GM21423 (cell line): ENCODE data around the gene UACA.
A peak's percentile ranks its signal among the peaks of the same experiment; 100 is the strongest.
"Not testable (repeated sequence)": the region's sequence is repeated elsewhere in the genome, so short reads cannot be mapped to it uniquely, and the experiment has no call there.

Experiments
- ATAC-seq: cut with Tn5 transposase; IDR thresholded peaks from one replicate; pipeline ENCODE4 v1.9.1; 2021; ENCODE audit warnings: mild to moderate bottlenecking, moderate library complexity; ENCODE audit not compliant: unreplicated experiment

Gene UACA

GRCh38 chr15:70672081-70672480 lies 91.3 kb downstream of the UACA start:
- no peak for ATAC-seq

- no peak for ATAC-seq
These were observed 92.7 kb downstream of the UACA start for GRCh38 chr15:70670680-70671079.

- ATAC-seq, result no peak
These were observed 93.2 kb downstream of the UACA start for GRCh38 chr15:70669966-70670658.

- peak; percentile 72 for ATAC-seq
These were observed 94.3 kb downstream of the UACA start for GRCh38 chr15:70669006-70669602.

GRCh38 chr15:70665599-70665998 lies 97.8 kb downstream of the UACA start:
- ATAC-seq, result no peak

GRCh38 chr15:70664494-70664893 lies 98.9 kb downstream of the UACA start:
- ATAC-seq, result no peak

GRCh38 chr15:70663069-70663468 lies 100.3 kb downstream of the UACA start:
- ATAC-seq, result not testable (repeated sequence)

GRCh38 chr15:70659662-70660061 lies 103.7 kb downstream of the UACA start:
- no peak for ATAC-seq

GRCh38 chr15:70658641-70659040 lies 104.7 kb downstream of the UACA start:
- ATAC-seq, result no peak

GRCh38 chr15:70653426-70653825 lies 109.9 kb downstream of the UACA start:
- ATAC-seq, result no peak

GRCh38 chr15:70652341-70652740 lies 111.0 kb downstream of the UACA start:
- ATAC-seq, result no peak

GRCh38 chr15:70651303-70651845 lies 112.0 kb downstream of the UACA start:
- no peak for ATAC-seq

- ATAC-seq, result no peak
These were observed 112.6 kb downstream of the UACA start for GRCh38 chr15:70650567-70651302.

- ATAC-seq, result no peak
These were observed 116.0 kb downstream of the UACA start for GRCh38 chr15:70647396-70647795.

GRCh38 chr15:70646169-70646568 lies 117.2 kb downstream of the UACA start:
- no peak for ATAC-seq

- no peak for ATAC-seq
These were observed 119.6 kb downstream of the UACA start for GRCh38 chr15:70643783-70644125.

GRCh38 chr15:70643106-70643782 lies 120.1 kb downstream of the UACA start:
- no peak for ATAC-seq

- no peak for ATAC-seq
These were observed 126.7 kb downstream of the UACA start for GRCh38 chr15:70636540-70637165.

GRCh38 chr15:70635895-70636294 lies 127.5 kb downstream of the UACA start:
- ATAC-seq, result no peak

- no peak for ATAC-seq
These were observed 129.4 kb downstream of the UACA start for GRCh38 chr15:70633991-70634390.
